A673 (cell line): ENCODE data around the gene RSPRY1.

ENCODE experiments used
- EZH2 ChIP-seq: fragments of 200-600 bp; sonication (generic); IDR thresholded peaks from 2 replicates; pipeline ENCODE4 v1.6.1; 2017; ENCODE audit warnings: borderline replicate concordance, low read depth, mild to moderate bottlenecking, mixed read lengths, antibody characterized with exemption, low read length; ENCODE audit not compliant: poor library complexity, severe bottlenecking
- TF ChIP-seq, protein P1 (sequence below): fragments of 300-800, 200-600 bp; sonication (generic); conservative IDR thresholded peaks from 2 replicates; pipeline ENCODE4 v1.5.1; 2017; ENCODE audit warnings: low read depth, mild to moderate bottlenecking, antibody characterized with exemption, low read length, moderate library complexity, mixed read lengths

DNA sequence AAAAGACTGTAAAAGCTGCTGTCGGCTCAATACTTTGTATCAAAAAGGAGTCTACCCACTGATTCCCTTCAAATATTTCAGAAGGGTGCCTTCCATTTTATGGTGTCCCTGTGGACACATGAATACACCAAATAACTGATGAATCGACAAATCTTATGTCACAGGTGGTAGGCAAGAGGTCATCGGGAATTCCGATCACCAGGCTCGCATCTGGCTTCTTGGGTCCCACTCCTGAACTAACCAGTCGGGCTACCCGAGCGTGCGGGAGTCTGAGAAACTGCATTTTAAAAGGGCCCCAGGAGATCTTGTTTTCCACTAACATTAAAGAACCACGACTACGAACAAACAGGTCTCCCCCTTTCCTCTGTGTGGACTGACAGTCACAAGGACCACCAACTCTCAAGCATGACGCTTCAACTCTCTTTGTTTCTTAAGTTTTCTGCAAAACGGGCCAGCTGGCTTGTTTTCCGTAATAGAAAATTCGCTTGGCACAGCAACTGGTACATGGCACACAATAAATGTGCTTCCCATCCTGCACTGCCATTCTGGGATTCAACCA is 1.2 kb upstream of the RSPRY1 start:
- TF ChIP-seq, protein P1, sequence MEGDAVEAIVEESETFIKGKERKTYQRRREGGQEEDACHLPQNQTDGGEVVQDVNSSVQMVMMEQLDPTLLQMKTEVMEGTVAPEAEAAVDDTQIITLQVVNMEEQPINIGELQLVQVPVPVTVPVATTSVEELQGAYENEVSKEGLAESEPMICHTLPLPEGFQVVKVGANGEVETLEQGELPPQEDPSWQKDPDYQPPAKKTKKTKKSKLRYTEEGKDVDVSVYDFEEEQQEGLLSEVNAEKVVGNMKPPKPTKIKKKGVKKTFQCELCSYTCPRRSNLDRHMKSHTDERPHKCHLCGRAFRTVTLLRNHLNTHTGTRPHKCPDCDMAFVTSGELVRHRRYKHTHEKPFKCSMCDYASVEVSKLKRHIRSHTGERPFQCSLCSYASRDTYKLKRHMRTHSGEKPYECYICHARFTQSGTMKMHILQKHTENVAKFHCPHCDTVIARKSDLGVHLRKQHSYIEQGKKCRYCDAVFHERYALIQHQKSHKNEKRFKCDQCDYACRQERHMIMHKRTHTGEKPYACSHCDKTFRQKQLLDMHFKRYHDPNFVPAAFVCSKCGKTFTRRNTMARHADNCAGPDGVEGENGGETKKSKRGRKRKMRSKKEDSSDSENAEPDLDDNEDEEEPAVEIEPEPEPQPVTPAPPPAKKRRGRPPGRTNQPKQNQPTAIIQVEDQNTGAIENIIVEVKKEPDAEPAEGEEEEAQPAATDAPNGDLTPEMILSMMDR: no peak
- TF ChIP-seq EZH2: no peak
